Natural killer cell (primary cell): ENCODE results near the gene KRT36. TPM values are rescaled to one million over a fixed set of nuclear protein-coding genes. Genes with fewer than 3 reads are reported as not detected.

ENCODE experiments used
- ATAC-seq, 3 donors: fragments of 150-1000 bp in 2 of 3; fragments of 200-7000 bp in 1 of 3; cut with Tn5 transposase; 1 replicate in 1 of 3; 2 replicates in 2 of 3; pipeline ENCODE4 v1.10.0; 2021; ENCODE audit warnings: mild to moderate bottlenecking in 2 of 3, moderate library complexity in 2 of 3
- DNase-seq, 2 donors: peaks; one replicate each; pipeline versions ENCODE4 v3.0.0 to v3.0.0-alpha.2; 2013 to 2021; ENCODE audit warnings: mixed read lengths in 1 of 2
- H3K27ac ChIP-seq: one replicate; pipeline ENCODE4 v1.5.1; 2013; ENCODE audit warnings: mild to moderate bottlenecking, low read length
- H3K27me3 ChIP-seq: one replicate; pipeline ENCODE4 v1.6.1; 2013; ENCODE audit warnings: low read length; ENCODE audit not compliant: control insufficient read depth, insufficient read depth
- H3K36me3 ChIP-seq: one replicate; pipeline ENCODE4 v1.6.1; 2013; ENCODE audit warnings: low read length; ENCODE audit not compliant: control insufficient read depth, insufficient read depth
- H3K4me1 ChIP-seq: one replicate; pipeline ENCODE4 v1.6.1; 2013; ENCODE audit warnings: low read length; ENCODE audit not compliant: control insufficient read depth, insufficient read depth
- H3K4me3 ChIP-seq: one replicate; pipeline ENCODE4 v1.5.1; 2013; ENCODE audit warnings: low read length
- H3K9me3 ChIP-seq: one replicate; pipeline ENCODE4 v1.6.1; 2013; ENCODE audit warnings: low read length; ENCODE audit not compliant: control insufficient read depth, insufficient read depth
- H3K27ac Mint-ChIP-seq, 2 donors: one replicate each; pipeline ENCODE4 v1.8.0; 2022; ENCODE audit warnings: mild to moderate bottlenecking in 2 of 2, mixed read lengths in 2 of 2, moderate library complexity in 1 of 2
- H3K27me3 Mint-ChIP-seq, 2 donors: one replicate each; pipeline ENCODE4 v1.8.0; 2022; ENCODE audit warnings: low read depth in 2 of 2, mixed read lengths in 2 of 2
- H3K36me3 Mint-ChIP-seq: one replicate; pipeline ENCODE4 v1.8.0; 2022; ENCODE audit warnings: mixed read lengths
- H3K4me1 Mint-ChIP-seq, 2 donors: one replicate each; pipeline ENCODE4 v1.8.0; 2022; ENCODE audit warnings: mixed read lengths in 2 of 2
- H3K4me3 Mint-ChIP-seq: one replicate; pipeline ENCODE4 v1.8.0; 2022; ENCODE audit warnings: mild to moderate bottlenecking, moderate library complexity, mixed read lengths
- H3K9me3 Mint-ChIP-seq, 2 donors: one replicate each; pipeline ENCODE4 v1.8.0; 2022; ENCODE audit warnings: mixed read lengths in 2 of 2
- CTCF ChIP-seq: fragments of 200-600 bp; IDR thresholded peaks from one replicate; pipeline ENCODE4 v1.8.0; 2022; ENCODE audit warnings: antibody characterized with exemption
- WGBS: methylation state at CpG from one replicate; pipeline ENCODE4 v1.1.7; 2013; ENCODE audit warnings: missing lambda C conversion rate; ENCODE audit not compliant: insufficient coverage; 5-methylcytosine and 5-hydroxymethylcytosine counted together
- intact Hi-C: fragments of 100-400 bp; cut with micrococcal nuclease; formaldehyde crosslinking; loops from one replicate; pipeline ENCODE4 v1.14.2; 2022
- total RNA-seq, 4 donors: library from RNA; stranded (reverse); fragments of 120-200 nt in 1 of 4; gene quantifications; one replicate each; pipeline versions ENCODE4 v1.2.3 to v1.2.4, GENCODE V29; 2013 to 2022

KRT36 gene
- total RNA-seq, 3 donors from 2014 or later (not counting 1 experiment from before 2014, with no cell fraction given) = not detected

GRCh38 chr17:41483531-41483930 lies 6.2 kb downstream of the KRT36 start:
- Histone ChIP-seq H3K27me3 (no peaks in the 10 kb centered on the region), H3K4me3 (no peak overlapping the region), H3K36me3 (no peaks in the 10 kb centered on the region), H3K27ac (no peak overlapping the region), H3K4me1 (no peaks in the 10 kb centered on the region), H3K9me3 (no peaks in the 10 kb centered on the region)
- no peak overlapping the region for H3K27ac Mint-ChIP-seq
- no peaks in the 10 kb centered on the region for H3K9me3 Mint-ChIP-seq
- no peak overlapping the region for H3K4me3 Mint-ChIP-seq
- no peaks in the 10 kb centered on the region for H3K4me1 Mint-ChIP-seq
- no peaks in the 10 kb centered on the region for H3K36me3 Mint-ChIP-seq
- intact Hi-C loops = no loop called here
- 88% methylated on average over 9 of the region's 9 CpGs for WGBS
- TF ChIP-seq CTCF = no peak
- DNase-seq = no peak
- ATAC-seq = no peak
- peaks cover 2 to 6% of the 10 kb centered on the region in 2 donors for H3K27me3 Mint-ChIP-seq

GRCh38 chr17:41481036-41481435 lies 8.7 kb downstream of the KRT36 start, which contains the start of gene KRT35:
KRT35 (minus strand) TSS chr17:41481151; CDS start chr17:41481097, 54 bp downstream.
- no peak within 1 kb of the TSS for H3K27ac Mint-ChIP-seq
- no peak for ATAC-seq

GRCh38 chr17:41480581-41480980 lies 9.1 kb downstream of the KRT36 start:
- Mint-ChIP-seq H3K36me3 (no peaks in the 10 kb centered on the region), H3K4me3 (no peak overlapping the region), H3K4me1 (no peaks in the 10 kb centered on the region), H3K9me3 (no peaks in the 10 kb centered on the region), H3K27ac (no peak overlapping the region), H3K27me3 (peaks cover 2 to 6% of the 10 kb centered on the region in 2 donors)
- TF ChIP-seq CTCF = no peak
- WGBS = 91% methylated on average over 10 of the region's 10 CpGs
- DNase-seq = no peak
- H3K27ac ChIP-seq = no peak overlapping the region
- H3K36me3 ChIP-seq = no peaks in the 10 kb centered on the region
- no peaks in the 10 kb centered on the region for H3K9me3 ChIP-seq
- no peak overlapping the region for H3K4me3 ChIP-seq
- H3K27me3 ChIP-seq = no peaks in the 10 kb centered on the region
- ATAC-seq = no peak
- H3K4me1 ChIP-seq = no peaks in the 10 kb centered on the region
- intact Hi-C loops = no loop called here

More at GRCh38 chr17:41481036-41481435, 8.7 kb downstream of the KRT36 start, which contains the start of gene KRT35:
- no peak for TF ChIP-seq CTCF
- H3K9me3 ChIP-seq = no peaks in the 10 kb centered on the region
- intact Hi-C loops = no loop called here
- no peak for DNase-seq
- Mint-ChIP-seq H3K36me3 (no peaks in the 10 kb centered on the region), H3K4me3 (no peak within 1 kb of the TSS), H3K4me1 (no peaks in the 10 kb centered on the region), H3K9me3 (no peaks in the 10 kb centered on the region), H3K27me3 (peaks cover 2 to 6% of the 10 kb centered on the region in 2 donors)
- WGBS = 95% methylated on average over 2 of the region's 2 CpGs
- H3K36me3 ChIP-seq = no peaks in the 10 kb centered on the region
- H3K27me3 ChIP-seq = no peaks in the 10 kb centered on the region
- H3K4me3 ChIP-seq = no peak within 1 kb of the TSS
- no peaks in the 10 kb centered on the region for H3K4me1 ChIP-seq
- H3K27ac ChIP-seq = no peak within 1 kb of the TSS

GRCh38 chr17:41480136-41480535 lies 9.6 kb downstream of the KRT36 start:
- H3K36me3 Mint-ChIP-seq = no peaks in the 10 kb centered on the region
- no peak overlapping the region for H3K27ac ChIP-seq
- H3K27ac Mint-ChIP-seq = no peak overlapping the region
- H3K9me3 ChIP-seq = no peaks in the 10 kb centered on the region
- WGBS = 69% methylated on average over 2 of the region's 2 CpGs
- peaks cover 2 to 6% of the 10 kb centered on the region in 2 donors for H3K27me3 Mint-ChIP-seq
- H3K27me3 ChIP-seq = no peaks in the 10 kb centered on the region
- no peak overlapping the region for H3K4me3 ChIP-seq
- H3K4me1 Mint-ChIP-seq = no peaks in the 10 kb centered on the region
- no peak for TF ChIP-seq CTCF
- no peaks in the 10 kb centered on the region for H3K36me3 ChIP-seq
- intact Hi-C loops = no loop called here
- H3K9me3 Mint-ChIP-seq = no peaks in the 10 kb centered on the region
- no peak for ATAC-seq
- H3K4me3 Mint-ChIP-seq = no peak overlapping the region
- DNase-seq = no peak
- H3K4me1 ChIP-seq = no peaks in the 10 kb centered on the region
